ENCODE results near the gene AFAP1L2.

- TF ChIP-seq CTCF (IDR thresholded peaks at IDR 0.05; ENCODE audit: low read depth, low read length, poor library complexity, severe bottlenecking) (no peak), EZH2phosphoT487 (IDR thresholded peaks at IDR 0.05; ENCODE audit: borderline replicate concordance, low read length) (no peak)
These were observed 148.1 kb downstream of the AFAP1L2 start for GRCh38 chr10:114256008-114256765.
